GM23248 (cell line): Measurements from ENCODE around the gene DCUN1D5. TPM values are rescaled to one million over a fixed set of nuclear protein-coding genes. Genes with fewer than 3 reads are reported as not detected.

Experiments used
- DNase-seq: peaks from one replicate; pipeline ENCODE4 v3.0.0-alpha.2; 2015
- H2AFZ ChIP-seq: fragments of 200-600 bp; sonication (generic); 2 replicates; pipeline ENCODE4 v1.6.1; 2016; ENCODE audit warnings: antibody characterized with exemption
- H3F3A ChIP-seq: fragments of 200-600 bp; sonication (generic); 2 replicates; pipeline ENCODE4 v1.6.1; 2016; ENCODE audit warnings: mild to moderate bottlenecking, antibody characterized with exemption, mixed run types; ENCODE audit not compliant: insufficient read depth
- H3K27ac ChIP-seq: fragments of 200-600 bp; sonication (generic); 2 replicates; pipeline ENCODE4 v1.5.1; 2016; ENCODE audit warnings: mild to moderate bottlenecking
- H3K27me3 ChIP-seq: fragments of 200-600 bp; sonication (generic); replicated peaks from 2 replicates; pipeline ENCODE4 v1.6.1; 2016; ENCODE audit warnings: mild to moderate bottlenecking; ENCODE audit not compliant: insufficient read depth
- H3K36me3 ChIP-seq: fragments of 200-600 bp; sonication (generic); 2 replicates; pipeline ENCODE4 v1.6.1; 2016; ENCODE audit warnings: low read depth, mild to moderate bottlenecking
- H3K4me1 ChIP-seq: fragments of 200-600 bp; sonication (generic); 2 replicates; pipeline ENCODE4 v1.6.1; 2016; ENCODE audit warnings: mild to moderate bottlenecking; ENCODE audit not compliant: insufficient read depth
- H3K4me2 ChIP-seq: fragments of 200-600 bp; sonication (generic); one replicate; pipeline ENCODE4 v1.6.1; 2016; ENCODE audit warnings: mild to moderate bottlenecking; ENCODE audit not compliant: unreplicated experiment
- H3K4me3 ChIP-seq: fragments of 200-600 bp; sonication (generic); 2 replicates; pipeline ENCODE4 v1.5.1; 2016; ENCODE audit warnings: mild to moderate bottlenecking
- H3K79me2 ChIP-seq: fragments of 200-600 bp; sonication (generic); 2 replicates; pipeline ENCODE4 v1.6.1; 2016; ENCODE audit warnings: mild to moderate bottlenecking; ENCODE audit not compliant: insufficient read depth
- H3K9ac ChIP-seq: fragments of 200-600 bp; sonication (generic); 2 replicates; pipeline ENCODE4 v1.6.1; 2016; ENCODE audit warnings: mild to moderate bottlenecking
- H3K9me2 ChIP-seq: fragments of 200-600 bp; sonication (generic); 2 replicates; pipeline ENCODE4 v1.6.1; 2016; ENCODE audit warnings: mixed run types, mild to moderate bottlenecking, moderate library complexity; ENCODE audit not compliant: insufficient read depth
- H3K9me3 ChIP-seq: fragments of 200-600 bp; sonication (generic); one replicate; pipeline ENCODE4 v1.6.1; 2017; ENCODE audit warnings: low read depth
- H4K20me1 ChIP-seq: fragments of 200-600 bp; sonication (generic); 2 replicates; pipeline ENCODE4 v1.6.0; 2016; ENCODE audit not compliant: insufficient read depth
- EZH2 ChIP-seq: fragments of 200-600 bp; sonication (generic); IDR thresholded peaks from 2 replicates; pipeline ENCODE4 v1.6.1; 2018; ENCODE audit warnings: antibody characterized with exemption, mild to moderate bottlenecking; ENCODE audit not compliant: insufficient read depth, poor library complexity, severe bottlenecking
- EZH2phosphoT487 ChIP-seq: fragments of 200-600 bp; sonication (generic); IDR thresholded peaks from 2 replicates; pipeline ENCODE4 v1.6.1; 2018; ENCODE audit warnings: antibody characterized with exemption, moderate library complexity, mild to moderate bottlenecking, low read depth; ENCODE audit not compliant: insufficient read depth
- WGBS, 2 experiments: methylation state at CpG; one replicate each; pipeline ENCODE4 v1.1.6; 2015 to 2017; ENCODE audit warnings: low lambda C conversion rate in 2 of 2, low coverage in 1 of 2; ENCODE audit errors: missing lambda C conversion rate in 2 of 2; 5-methylcytosine and 5-hydroxymethylcytosine counted together
- in situ Hi-C: fragments of 300-500 bp; cut with MboI; formaldehyde crosslinking; loops from 2 replicates; pipeline ENCODE4 v1.15.0; 2020
- polyA plus RNA-seq: library from polyadenylated mRNA; unstranded; fragments of >200 nt; fragmentation: Nextera tagmentation; extraction: Ambion mirVana; gene quantifications from 2 replicates; pipeline ENCODE4 v1.2.1, GENCODE V29; 2016
- total RNA-seq: library from RNA; depleted of rRNA; stranded (reverse); fragments of >200 nt; shearing (Covaris generic); gene quantifications from 2 replicates; pipeline ENCODE4 v1.2.3, GENCODE V29; 2014; rRNA removed

DCUN1D5 gene
- total and polyA plus RNA-seq, 2 experiments from 2014 or later: 73.5 to 76.0 TPM

- TF ChIP-seq EZH2 (no peak), EZH2phosphoT487 (no peak)
- H3K9ac ChIP-seq: no peak overlapping the region
- H3K4me1 ChIP-seq: peaks cover 5% of the 10 kb centered on the region; the same call in 1 of the 2 replicates
- no peak overlapping the region for H3K27ac ChIP-seq
- H3K9me3 ChIP-seq: no peaks in the 10 kb centered on the region
- 8 to 12% methylated on average over 3 of the region's 3 CpGs for WGBS, 2 experiments
- 0 out of 2 replicates have a peak overlapping the region, but pooled peaks have one; percentile 21 for H2AFZ ChIP-seq
- no peaks in the 10 kb centered on the region for H3K79me2 ChIP-seq
- peak; percentile 11 for DNase-seq
- H3F3A ChIP-seq: peaks cover 10% of the 10 kb centered on the region; the same call in 1 of the 2 replicates
- no peaks in the 10 kb centered on the region for H4K20me1 ChIP-seq
- no peak overlapping the region for H3K4me3 ChIP-seq
- H3K27me3 ChIP-seq: no peaks in the 10 kb centered on the region
- no peaks in the 10 kb centered on the region for H3K36me3 ChIP-seq
- no peaks in the 10 kb centered on the region for H3K9me2 ChIP-seq
- in situ Hi-C loops: no loop called here
- no peak overlapping the region for H3K4me2 ChIP-seq
Observed at GRCh38 chr11:103024086-103024485, 67.9 kb downstream of the DCUN1D5 start.

GRCh38 chr11:103016031-103016430 lies 75.9 kb downstream of the DCUN1D5 start:
- no peak for TF ChIP-seq EZH2
- TF ChIP-seq EZH2phosphoT487: no peak
- in situ Hi-C loops: no loop called here
- DNase-seq: no peak

DNA sequence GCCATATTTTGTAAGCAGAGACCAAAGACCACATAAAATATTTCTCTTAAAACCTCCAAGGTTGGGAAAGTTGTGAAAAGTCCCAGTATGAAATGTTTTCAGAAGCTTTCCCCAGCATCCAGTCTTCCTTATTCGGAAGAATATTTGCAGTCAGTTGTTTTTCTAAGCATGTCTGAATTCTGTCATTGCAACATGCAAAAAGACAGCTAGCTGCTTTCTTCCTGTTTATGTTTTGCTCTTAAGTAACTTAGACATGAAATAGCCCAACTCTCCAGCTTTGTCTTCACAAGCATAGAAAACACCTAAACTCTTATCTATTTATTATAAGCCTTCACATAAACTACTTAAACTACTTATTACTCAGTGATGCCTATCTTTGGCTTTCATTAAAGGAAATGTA lies 78.5 kb downstream of the DCUN1D5 start:
- no peak overlapping the region for H3K4me3 ChIP-seq
- 88 to 91% methylated on average over 1 of the region's 1 CpG for WGBS, 2 experiments
- no peak overlapping the region for H2AFZ ChIP-seq
- H3K36me3 ChIP-seq: no peaks in the 10 kb centered on the region
- TF ChIP-seq EZH2: no peak
- TF ChIP-seq EZH2phosphoT487: no peak
- H3F3A ChIP-seq: no peaks in the 10 kb centered on the region
- H3K4me1 ChIP-seq: no peaks in the 10 kb centered on the region
- no peak overlapping the region for H3K27ac ChIP-seq
- H3K9me2 ChIP-seq: no peaks in the 10 kb centered on the region
- no peaks in the 10 kb centered on the region for H3K79me2 ChIP-seq
- in situ Hi-C loops: no loop called here
- no peaks in the 10 kb centered on the region for H3K9me3 ChIP-seq
- no peak overlapping the region for H3K9ac ChIP-seq
- no peaks in the 10 kb centered on the region for H4K20me1 ChIP-seq
- H3K27me3 ChIP-seq: no peaks in the 10 kb centered on the region
- DNase-seq: no peak
- H3K4me2 ChIP-seq: no peak overlapping the region

More at GRCh38 chr11:103016031-103016430, 75.9 kb downstream of the DCUN1D5 start:
- H3K9ac ChIP-seq: no peak overlapping the region
- no peak overlapping the region for H3K4me3 ChIP-seq
- H3K4me1 ChIP-seq: no peaks in the 10 kb centered on the region
- no peaks in the 10 kb centered on the region for H3K79me2 ChIP-seq
- H3K9me3 ChIP-seq: no peaks in the 10 kb centered on the region
- H2AFZ ChIP-seq: no peak overlapping the region
- no peaks in the 10 kb centered on the region for H3F3A ChIP-seq
- no peak overlapping the region for H3K27ac ChIP-seq
- no peaks in the 10 kb centered on the region for H3K36me3 ChIP-seq
- 32 to 45% methylated on average over 1 of the region's 1 CpG for WGBS, 2 experiments
- H3K4me2 ChIP-seq: no peak overlapping the region
- H4K20me1 ChIP-seq: no peaks in the 10 kb centered on the region
- H3K9me2 ChIP-seq: no peaks in the 10 kb centered on the region
- H3K27me3 ChIP-seq: no peaks in the 10 kb centered on the region

Other genes with a start within 250 kb of the DCUN1D5 start
- gene MMP3, start 248.6 kb downstream of the DCUN1D5 start, total RNA-seq: 16.1 and 19.1 TPM in 2 replicates
- 18.8 and 24.4 TPM in 2 replicates for gene MMP3, start 248.6 kb downstream of the DCUN1D5 start, polyA plus RNA-seq
- gene MMP12, start 217.2 kb downstream of the DCUN1D5 start, total RNA-seq: 0.51 and 0.76 TPM in 2 replicates
- gene MMP12, start 217.2 kb downstream of the DCUN1D5 start, polyA plus RNA-seq: 0.19 and 0.41 TPM in 2 replicates
- not detected in 2 replicates for gene MMP13, start 136.4 kb downstream of the DCUN1D5 start, total RNA-seq
- gene MMP13, start 136.4 kb downstream of the DCUN1D5 start, polyA plus RNA-seq: not detected in 2 replicates
- 24.7 and 27.0 TPM in 2 replicates for gene DYNC2H1, start 17.3 kb upstream of the DCUN1D5 start, total RNA-seq
- gene DYNC2H1, start 17.3 kb upstream of the DCUN1D5 start, polyA plus RNA-seq: 7.0 and 9.3 TPM in 2 replicates